OCI-LY7 (cell line): Measurements from ENCODE around the gene RBM26. TPM values are rescaled to one million over a fixed set of nuclear protein-coding genes. Genes with fewer than 3 reads are reported as not detected.

Experiments used
- BruUV-seq: library from RNA; stranded (reverse); fragments of 400-500 nt; replicated peaks from 2 replicates; lab custom pipeline; 2021; lab: Mats Ljungman, UMichigan
- CTCF ChIA-PET: fragments of 300-600 bp; sonication (Branson Sonifier 250); formaldehyde crosslinking; loops from one replicate; lab custom pipeline; 2022; ENCODE audit warnings: antibody characterized with exemption; ENCODE audit not compliant: unreplicated experiment; lab: Charles Lee
- POLR2A ChIA-PET: fragments of 300-600 bp; sonication (Branson Sonifier 250); formaldehyde crosslinking; loops from one replicate; lab custom pipeline; 2022; ENCODE audit warnings: antibody characterized with exemption; lab: Charles Lee
- DNase-seq: peaks from one replicate; pipeline ENCODE4 v3.0.0-alpha.2; 2015; ENCODE audit warnings: low spot score
- H2AFZ ChIP-seq: fragments of 200-600 bp; sonication (generic), shearing (Covaris generic); 2 replicates; pipeline ENCODE4 v1.6.1; 2014; ENCODE audit warnings: mild to moderate bottlenecking, antibody characterized with exemption, low read length, moderate library complexity
- H3K27ac ChIP-seq: fragments of 200-600 bp; sonication (generic); 2 replicates; pipeline ENCODE4 v1.5.1; 2014; ENCODE audit warnings: mixed run types, low read depth, mild to moderate bottlenecking, moderate library complexity, low read length, inconsistent platforms; ENCODE audit not compliant: poor library complexity, severe bottlenecking
- H3K36me3 ChIP-seq: fragments of 200-600 bp; sonication (generic); 2 replicates; pipeline ENCODE4 v1.6.1; 2014; ENCODE audit warnings: mild to moderate bottlenecking, antibody characterized with exemption, low read length, moderate library complexity, mixed read lengths; ENCODE audit not compliant: insufficient read depth
- H3K4me1 ChIP-seq: fragments of 200-600 bp; sonication (generic); 2 replicates; pipeline ENCODE4 v1.5.1; 2014; ENCODE audit warnings: mild to moderate bottlenecking, low read length; ENCODE audit not compliant: insufficient read depth, poor library complexity, severe bottlenecking
- H3K4me2 ChIP-seq: fragments of 200-600 bp; sonication (generic); 2 replicates; pipeline ENCODE4 v1.6.1; 2014; ENCODE audit warnings: mild to moderate bottlenecking, low read length
- H3K4me3 ChIP-seq: fragments of 200-600 bp; sonication (generic); 2 replicates; pipeline ENCODE4 v1.5.1; 2014; ENCODE audit warnings: mild to moderate bottlenecking, low read depth, low read length; ENCODE audit not compliant: poor library complexity, severe bottlenecking
- H3K79me2 ChIP-seq: fragments of 200-600 bp; sonication (generic); 2 replicates; pipeline ENCODE4 v1.6.1; 2016; ENCODE audit warnings: low read depth, mild to moderate bottlenecking, low read length, moderate library complexity, mixed read lengths; ENCODE audit not compliant: insufficient read depth
- H3K9me2 ChIP-seq: fragments of 200-600 bp; sonication (generic); 2 replicates; pipeline ENCODE4 v1.6.1; 2016; ENCODE audit warnings: mild to moderate bottlenecking, low read length, mixed read lengths; ENCODE audit not compliant: insufficient read depth
- H3K9me3 ChIP-seq: fragments of 200-600 bp; sonication (generic); 2 replicates; pipeline ENCODE4 v1.6.1; 2014; ENCODE audit warnings: mild to moderate bottlenecking, mixed run types, low read length, mixed read lengths
- H4K20me1 ChIP-seq: fragments of 200-600 bp; sonication (generic); 2 replicates; pipeline ENCODE4 v1.6.1; 2014; ENCODE audit warnings: mild to moderate bottlenecking, antibody characterized with exemption, low read length, moderate library complexity, mixed read lengths; ENCODE audit not compliant: insufficient read depth
- EZH2phosphoT487 ChIP-seq: fragments of 200-600 bp; sonication (generic); IDR thresholded peaks from 2 replicates; pipeline ENCODE4 v1.6.1; 2018; ENCODE audit warnings: low read depth, borderline replicate concordance, mild to moderate bottlenecking, mixed run types, antibody characterized with exemption, low read length, moderate library complexity, mixed read lengths
- intact Hi-C: fragments of 100-400 bp; cut with micrococcal nuclease; formaldehyde crosslinking; loops from one replicate; pipeline ENCODE4 v1.10.0; 2022; ENCODE audit not compliant: unreplicated experiment
- total RNA-seq, 2 experiments: library from RNA; depleted of rRNA in 1 of 2; stranded (reverse); fragments of >200 nt in 1 of 2; shearing (Covaris generic) in 1 of 2; gene quantifications; 2 replicates each; pipeline ENCODE4 v1.2.3, GENCODE V29; 2014 to 2022
- TF ChIP-seq, protein P1 (sequence below): fragments of 200-600 bp; sonication (generic); conservative IDR thresholded peaks from 2 replicates; pipeline ENCODE4 v1.5.1; 2014; ENCODE audit warnings: mild to moderate bottlenecking, antibody characterized with exemption, low read length, moderate library complexity, mixed read lengths

The RBM26 gene
- total RNA-seq, 2 experiments from 2014 or later = 44.1 to 85.2 TPM

DNA sequence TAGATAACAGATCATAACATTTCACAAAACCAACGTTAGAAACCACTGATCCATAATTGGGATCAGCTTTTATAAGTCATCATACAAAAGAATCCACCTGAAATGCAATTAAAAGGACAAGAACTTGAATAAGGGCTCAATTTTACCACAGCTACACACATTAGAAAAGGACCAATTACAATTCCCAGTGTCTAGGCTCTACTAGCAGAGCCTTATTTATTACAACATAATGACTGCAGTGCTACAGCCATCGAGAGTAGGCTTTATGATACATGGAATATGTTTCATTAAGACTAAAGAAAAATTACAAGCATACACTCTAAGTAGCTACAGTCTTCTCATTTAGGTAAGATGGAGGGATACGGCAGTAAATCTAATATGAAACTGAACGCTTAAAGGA is 2.9 kb downstream of the RBM26 start:
- Histone ChIP-seq H2AFZ (no peak overlapping the region), H3K4me1 (peaks cover 38% of the 10 kb centered on the region), H3K4me3 (peak overlapping the region; percentile 98), H3K27ac (peak overlapping the region; percentile 94), H3K4me2 (peak overlapping the region; percentile 87), H3K79me2 (peaks cover 99% of the 10 kb centered on the region), H3K9me3 (no peaks in the 10 kb centered on the region), H3K36me3 (peaks cover 69% of the 10 kb centered on the region), H3K9me2 (no peaks in the 10 kb centered on the region), H4K20me1 (peaks cover 61% of the 10 kb centered on the region)
- CTCF ChIA-PET = interaction anchor here (0.6 kb wide), 1 partner anchor 44 kb away, joined by 3 read pairs; no protein-coding TSS in a partner anchor
- no peak for DNase-seq
- intact Hi-C loops = no loop called here
- BruUV-seq = no TSS peak
- POLR2A ChIA-PET = interaction anchor here (0.6 to 1.1 kb wide), 5 partner anchors 15 to 1342 kb away, joined by 3 to 5 read pairs (median 3); no protein-coding TSS in a partner anchor
- TF ChIP-seq, protein P1, sequence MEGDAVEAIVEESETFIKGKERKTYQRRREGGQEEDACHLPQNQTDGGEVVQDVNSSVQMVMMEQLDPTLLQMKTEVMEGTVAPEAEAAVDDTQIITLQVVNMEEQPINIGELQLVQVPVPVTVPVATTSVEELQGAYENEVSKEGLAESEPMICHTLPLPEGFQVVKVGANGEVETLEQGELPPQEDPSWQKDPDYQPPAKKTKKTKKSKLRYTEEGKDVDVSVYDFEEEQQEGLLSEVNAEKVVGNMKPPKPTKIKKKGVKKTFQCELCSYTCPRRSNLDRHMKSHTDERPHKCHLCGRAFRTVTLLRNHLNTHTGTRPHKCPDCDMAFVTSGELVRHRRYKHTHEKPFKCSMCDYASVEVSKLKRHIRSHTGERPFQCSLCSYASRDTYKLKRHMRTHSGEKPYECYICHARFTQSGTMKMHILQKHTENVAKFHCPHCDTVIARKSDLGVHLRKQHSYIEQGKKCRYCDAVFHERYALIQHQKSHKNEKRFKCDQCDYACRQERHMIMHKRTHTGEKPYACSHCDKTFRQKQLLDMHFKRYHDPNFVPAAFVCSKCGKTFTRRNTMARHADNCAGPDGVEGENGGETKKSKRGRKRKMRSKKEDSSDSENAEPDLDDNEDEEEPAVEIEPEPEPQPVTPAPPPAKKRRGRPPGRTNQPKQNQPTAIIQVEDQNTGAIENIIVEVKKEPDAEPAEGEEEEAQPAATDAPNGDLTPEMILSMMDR = no peak
- no peak for TF ChIP-seq EZH2phosphoT487

DNA sequence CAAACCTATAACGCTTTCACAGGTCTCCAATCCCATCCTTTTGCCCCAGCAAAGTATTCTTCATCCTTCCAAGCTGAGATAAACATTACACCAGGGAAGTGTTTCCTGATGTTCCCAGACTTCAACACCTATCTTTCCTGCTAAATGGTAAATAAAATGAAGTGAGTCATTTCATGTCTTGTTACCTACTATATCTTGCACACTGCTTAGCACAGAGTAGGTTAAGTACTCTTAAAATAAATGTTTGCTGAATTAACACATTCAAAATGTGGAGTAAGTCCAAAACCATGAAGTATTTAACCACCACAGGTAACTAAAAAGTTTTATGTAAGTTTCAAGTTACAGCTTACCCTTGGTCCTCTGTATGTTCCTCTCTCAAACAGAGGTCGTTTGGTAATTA is 3.4 kb downstream of the RBM26 start:
- CTCF ChIA-PET = interaction anchor here (0.6 to 1.0 kb wide), 2 partner anchors 11 to 44 kb away, joined by 3 to 4 read pairs; no protein-coding TSS in a partner anchor
- H3K9me2 ChIP-seq = no peaks in the 10 kb centered on the region
- POLR2A ChIA-PET = interaction anchor here (0.6 to 1.8 kb wide), 6 partner anchors 15 to 1342 kb away, joined by 3 to 5 read pairs (median 3); no protein-coding TSS in a partner anchor
- TF ChIP-seq, protein P1 = no peak
- no peak for TF ChIP-seq EZH2phosphoT487
- no TSS peak for BruUV-seq
- H3K36me3 ChIP-seq = peaks cover 73% of the 10 kb centered on the region
- peaks cover 99% of the 10 kb centered on the region for H3K79me2 ChIP-seq
- no peak for DNase-seq
- peak overlapping the region; percentile 98 for H3K4me3 ChIP-seq
- H3K4me2 ChIP-seq = peak overlapping the region; percentile 87
- peaks cover 61% of the 10 kb centered on the region for H4K20me1 ChIP-seq
- H3K9me3 ChIP-seq = no peaks in the 10 kb centered on the region
- peaks cover 34% of the 10 kb centered on the region for H3K4me1 ChIP-seq
- H2AFZ ChIP-seq = no peak overlapping the region
- H3K27ac ChIP-seq = peak overlapping the region; percentile 94
- intact Hi-C loops = no loop called here

DNA sequence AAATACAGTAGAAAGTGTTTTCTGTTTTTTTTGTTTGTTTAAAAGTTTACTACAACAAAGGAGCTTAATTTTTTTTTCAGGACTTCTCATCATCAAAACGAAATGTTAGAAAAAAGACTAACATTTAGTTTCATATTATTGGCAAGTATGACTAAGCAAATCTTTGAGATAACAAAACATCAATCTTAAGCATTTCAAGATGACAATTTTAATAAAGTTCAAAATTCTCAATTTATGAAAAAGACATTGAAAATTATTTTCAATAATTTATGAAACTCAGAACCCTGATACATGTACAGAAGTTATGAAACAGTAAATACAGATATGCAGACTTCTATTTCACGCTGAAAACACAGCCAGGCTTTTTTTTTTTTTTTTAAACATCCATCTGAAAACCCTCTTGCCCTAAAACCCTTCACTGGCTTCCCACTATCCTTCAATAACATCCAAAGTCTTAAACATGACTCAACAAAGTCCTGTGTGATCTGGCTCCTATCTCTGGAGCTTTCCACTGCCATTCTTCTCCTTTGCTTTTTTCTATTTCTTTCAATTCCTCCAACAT is 3.9 kb downstream of the RBM26 start:
- BruUV-seq = no TSS peak
- H2AFZ ChIP-seq = no peak overlapping the region
- no peak for DNase-seq
- H4K20me1 ChIP-seq = peaks cover 61% of the 10 kb centered on the region
- no peaks in the 10 kb centered on the region for H3K9me2 ChIP-seq
- peak overlapping the region; percentile 98 for H3K4me3 ChIP-seq
- H3K36me3 ChIP-seq = peaks cover 79% of the 10 kb centered on the region
- H3K9me3 ChIP-seq = peaks cover 2% of the 10 kb centered on the region; the same call in 1 of the 2 replicates
- H3K27ac ChIP-seq = peak overlapping the region; percentile 94
- H3K4me1 ChIP-seq = peaks cover 29% of the 10 kb centered on the region
- intact Hi-C loops = no loop called here
- peak overlapping the region; percentile 87 for H3K4me2 ChIP-seq
- ChIA-PET POLR2A (interaction anchor here (0.6 to 1.8 kb wide), 6 partner anchors 8 to 105 kb away, joined by 3 to 8 read pairs (median 4); no protein-coding TSS in a partner anchor), CTCF (interaction anchor here (1.0 kb wide), 1 partner anchor 11 kb away, joined by 4 read pairs; no protein-coding TSS in a partner anchor)
- H3K79me2 ChIP-seq = peaks cover 99% of the 10 kb centered on the region
- TF ChIP-seq, protein P1 = no peak; the same call in 1 of the 2 replicates
- TF ChIP-seq EZH2phosphoT487 = no peak
